Right atrium auricular region (tissue), 2 donors: ENCODE data around the gene ST14. TPM values are rescaled to one million over a fixed set of nuclear protein-coding genes. Genes with fewer than 3 reads are reported as not detected.

Experiments
- DNase-seq: peaks from one replicate; pipeline ENCODE4 v3.0.0-alpha.2; 2019; ENCODE audit warnings: low spot score
- H3K27ac ChIP-seq, 2 donors: fragments of 200-600 bp; sonication (generic); 1 replicate in 1 of 2; 2 replicates in 1 of 2; pipeline ENCODE4 v1.5.1; 2016 to 2019
- H3K27me3 ChIP-seq, 2 donors: fragments of 200-600 bp; sonication (generic); one replicate each; pipeline versions ENCODE4 v1.5.1 to v1.6.0; 2017 to 2019
- H3K36me3 ChIP-seq: fragments of 200-600 bp; sonication (generic); one replicate; pipeline ENCODE4 v1.5.1; 2016
- H3K4me1 ChIP-seq, 2 donors: fragments of 200-600 bp; sonication (generic); one replicate each; pipeline versions ENCODE4 v1.5.1 to v1.6.0; 2017 to 2019
- H3K4me3 ChIP-seq, 2 donors: fragments of 200-600 bp; sonication (generic); 1 replicate in 1 of 2; 2 replicates in 1 of 2; pipeline ENCODE4 v1.5.1; 2017 to 2019; ENCODE audit warnings: mild to moderate bottlenecking in 1 of 2, moderate library complexity in 1 of 2
- H3K9me3 ChIP-seq, 2 donors: fragments of 200-600 bp; sonication (generic); one replicate each; pipeline ENCODE4 v1.5.1; 2019
- CTCF ChIP-seq, 2 donors: fragments of 200-600 bp; sonication (generic); IDR thresholded peaks; one replicate each; pipeline ENCODE4 v1.5.1; 2019; ENCODE audit warnings: antibody characterized with exemption in 2 of 2
- total RNA-seq, 2 donors: library from RNA; depleted of rRNA; stranded (reverse); fragments of >200 nt; gene quantifications; one replicate each; pipeline ENCODE4 v1.1.0, GENCODE V29; 2016

Gene ST14
- total RNA-seq, 2 donors from 2014 or later, result 0.85 to 6.0 TPM

GRCh38 chr11:130151196-130151595, 8.4 kb upstream of the ST14 start:
- Histone ChIP-seq H3K36me3 (no peaks in the 10 kb centered on the region), H3K9me3 (no peaks in the 10 kb centered on the region), H3K27me3 (no peaks in the 10 kb centered on the region), H3K4me1 (peaks cover 0 to 15% of the 10 kb centered on the region in 2 donors), H3K27ac (no peak overlapping the region), H3K4me3 (no peak overlapping the region)
- no peak for TF ChIP-seq CTCF (IDR thresholded peaks at IDR 0.05)
- DNase-seq, result no peak

GRCh38 chr11:130156108-130157022, 3.2 kb upstream of the ST14 start:
- no peak for TF ChIP-seq CTCF (IDR thresholded peaks at IDR 0.05)

GRCh38 chr11:130157101-130157500, 2.5 kb upstream of the ST14 start:
- no peak overlapping the region for H3K4me3 ChIP-seq
- H3K9me3 ChIP-seq, result no peaks in the 10 kb centered on the region
- H3K4me1 ChIP-seq, result peaks cover 0 to 18% of the 10 kb centered on the region in 2 donors
- H3K27ac ChIP-seq, result no peak overlapping the region
- H3K36me3 ChIP-seq, result no peaks in the 10 kb centered on the region
- no peak for DNase-seq
- H3K27me3 ChIP-seq, result peaks cover 0 to 7% of the 10 kb centered on the region in 2 donors
- TF ChIP-seq CTCF (IDR thresholded peaks at IDR 0.05), result no peak

More at GRCh38 chr11:130156108-130157022, 3.2 kb upstream of the ST14 start:
- no peaks in the 10 kb centered on the region for H3K9me3 ChIP-seq
- H3K36me3 ChIP-seq, result no peaks in the 10 kb centered on the region
- no peak overlapping the region for H3K27ac ChIP-seq
- H3K4me1 ChIP-seq, result peaks cover 0 to 18% of the 10 kb centered on the region in 2 donors
- no peak for DNase-seq
- H3K27me3 ChIP-seq, result peaks cover 0 to 7% of the 10 kb centered on the region in 2 donors
- H3K4me3 ChIP-seq, result no peak overlapping the region

GRCh38 chr11:130157840-130158239, 1.7 kb upstream of the ST14 start:
- Histone ChIP-seq H3K27ac (no peak overlapping the region), H3K4me1 (peaks cover 0 to 18% of the 10 kb centered on the region in 2 donors), H3K9me3 (no peaks in the 10 kb centered on the region), H3K4me3 (no peak overlapping the region), H3K36me3 (no peaks in the 10 kb centered on the region), H3K27me3 (peaks cover 0 to 7% of the 10 kb centered on the region in 2 donors)
- no peak for DNase-seq
- no peak for TF ChIP-seq CTCF (IDR thresholded peaks at IDR 0.05)

- no peak overlapping the region for H3K27ac ChIP-seq
- peaks cover 0 to 25% of the 10 kb centered on the region in 2 donors for H3K4me1 ChIP-seq
- no peaks in the 10 kb centered on the region for H3K36me3 ChIP-seq
- no peak for TF ChIP-seq CTCF (IDR thresholded peaks at IDR 0.05)
- DNase-seq, result no peak
- H3K4me3 ChIP-seq, result no peak overlapping the region
- peaks cover 0 to 7% of the 10 kb centered on the region in 2 donors for H3K27me3 ChIP-seq
- H3K9me3 ChIP-seq, result no peaks in the 10 kb centered on the region
These were observed 443 bp upstream of the ST14 start for GRCh38 chr11:130159139-130159538.
